Testis (tissue), 3 donors: ENCODE data around the gene RBM12. TPM values are rescaled to one million over a fixed set of nuclear protein-coding genes. Genes with fewer than 3 reads are reported as not detected.

Source experiments
- DNase-seq: peaks from one replicate; pipeline ENCODE4 v3.0.0-alpha.2; 2019
- H3K27ac ChIP-seq, 2 donors: fragments of 200-600 bp; sonication (generic); one replicate each; pipeline ENCODE4 v1.5.1; 2019
- H3K27me3 ChIP-seq: fragments of 200-600 bp; sonication (generic); one replicate; pipeline ENCODE4 v1.5.1; 2019
- H3K36me3 ChIP-seq: fragments of 200-600 bp; sonication (generic); one replicate; pipeline ENCODE4 v1.5.1; 2017; ENCODE audit warnings: low read depth; ENCODE audit errors: missing control alignments
- H3K4me1 ChIP-seq: fragments of 200-600 bp; sonication (generic); one replicate; pipeline ENCODE4 v1.5.1; 2019
- H3K4me3 ChIP-seq, 2 donors: fragments of 200-600 bp; sonication (generic); one replicate each; pipeline ENCODE4 v1.5.1; 2017 to 2019
- H3K9me3 ChIP-seq: fragments of 200-600 bp; sonication (generic); one replicate; pipeline ENCODE4 v1.5.1; 2017
- POLR2A ChIP-seq: fragments of 450-650 bp; IDR thresholded peaks from one replicate; pipeline ENCODE4 v1.6.1; 2017; ENCODE audit warnings: antibody characterized with exemption, mild to moderate bottlenecking, moderate library complexity
- WGBS, 2 donors: methylation state at CpG; one replicate each; pipeline ENCODE4 v1.1.5; 2018; 5-methylcytosine and 5-hydroxymethylcytosine counted together
- intact Hi-C: fragments of 100-400 bp; cut with DNase I; formaldehyde crosslinking; loops from one replicate; pipeline ENCODE4 v1.15.1; 2023; ENCODE audit warnings: low total_unique reads
- polyA plus RNA-seq: library from polyadenylated mRNA; stranded (reverse); fragments of 350-450 nt; fragmentation: Illumina TruSeq; extraction: RNeasy Lipid Tissue Mini Kit (QIAGEN cat#74804); gene quantifications from one replicate; pipeline ENCODE4 v1.2.3, GENCODE V29; 2014; ENCODE audit warnings: low read depth, low replicate concordance; ENCODE audit not compliant: insufficient read depth
- total RNA-seq, 2 donors: library from RNA; depleted of rRNA; stranded (reverse); fragments of >200 nt; gene quantifications; one replicate each; pipeline ENCODE4 v1.2.3, GENCODE V29; 2016
- TF ChIP-seq, protein P1 (sequence below), 3 experiments: fragments of 450-650 bp in 2 of 3; fragments of 200-600 bp in 1 of 3; sonication (generic) in 1 of 3; IDR thresholded peaks; one replicate each; pipeline ENCODE4 v1.5.1; 2016 to 2019; ENCODE audit warnings: antibody characterized with exemption in 3 of 3, mild to moderate bottlenecking in 2 of 3, moderate library complexity in 1 of 3

RBM12 gene
- total and polyA plus RNA-seq, 3 donors from 2014 or later: 40.8 to 54.9 (median 46.3) TPM

DNA sequence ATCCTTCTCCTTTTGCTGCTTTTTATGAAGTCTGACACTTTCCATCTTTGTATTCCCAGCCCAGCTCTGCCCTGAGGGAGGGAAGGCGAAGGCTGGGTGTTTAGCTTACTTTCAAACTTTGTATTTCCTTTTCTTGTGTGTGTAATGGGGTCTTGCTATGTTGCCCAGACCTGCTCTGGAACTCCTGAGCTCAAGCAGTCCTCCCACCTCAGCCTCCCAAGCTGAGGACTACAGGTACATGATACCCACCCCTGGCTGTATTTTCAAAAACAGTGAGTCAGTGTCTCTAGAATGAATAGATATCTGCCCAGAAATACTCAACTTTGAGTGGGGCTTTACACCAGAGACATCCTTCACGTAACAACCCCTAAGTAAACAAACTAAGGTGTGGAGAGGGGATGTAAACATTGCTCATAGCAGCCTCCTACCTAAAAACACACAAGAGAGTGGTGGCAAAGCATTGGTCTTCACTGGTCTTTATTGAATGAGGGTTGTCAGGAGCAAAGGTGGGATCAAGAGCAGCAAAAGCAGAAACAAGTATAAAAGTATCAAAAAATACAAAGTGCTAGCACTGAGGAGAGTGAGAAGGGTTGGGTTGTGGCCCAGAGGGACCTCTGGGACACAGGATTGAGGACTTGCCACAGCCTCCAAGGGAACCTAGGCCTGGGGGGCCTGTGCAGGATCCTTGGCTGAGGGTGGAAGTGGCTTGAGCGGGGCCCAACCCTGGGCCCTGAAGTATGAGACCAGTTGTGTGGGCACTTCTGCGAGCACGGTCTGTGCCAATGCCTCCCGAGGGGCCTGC is 38.9 kb downstream of the RBM12 start:
- 90 to 95% methylated on average over 6 of the region's 6 CpGs for WGBS, 2 donors
- no peaks in the 10 kb centered on the region for H3K36me3 ChIP-seq
- H3K9me3 ChIP-seq: no peaks in the 10 kb centered on the region
- no peaks in the 10 kb centered on the region for H3K4me1 ChIP-seq
- H3K27ac ChIP-seq: no peak overlapping the region
- intact Hi-C loops: no loop called here
- H3K27me3 ChIP-seq: no peaks in the 10 kb centered on the region
- no peak overlapping the region for H3K4me3 ChIP-seq
- TF ChIP-seq POLR2A: no peak
- TF ChIP-seq, protein P1, sequence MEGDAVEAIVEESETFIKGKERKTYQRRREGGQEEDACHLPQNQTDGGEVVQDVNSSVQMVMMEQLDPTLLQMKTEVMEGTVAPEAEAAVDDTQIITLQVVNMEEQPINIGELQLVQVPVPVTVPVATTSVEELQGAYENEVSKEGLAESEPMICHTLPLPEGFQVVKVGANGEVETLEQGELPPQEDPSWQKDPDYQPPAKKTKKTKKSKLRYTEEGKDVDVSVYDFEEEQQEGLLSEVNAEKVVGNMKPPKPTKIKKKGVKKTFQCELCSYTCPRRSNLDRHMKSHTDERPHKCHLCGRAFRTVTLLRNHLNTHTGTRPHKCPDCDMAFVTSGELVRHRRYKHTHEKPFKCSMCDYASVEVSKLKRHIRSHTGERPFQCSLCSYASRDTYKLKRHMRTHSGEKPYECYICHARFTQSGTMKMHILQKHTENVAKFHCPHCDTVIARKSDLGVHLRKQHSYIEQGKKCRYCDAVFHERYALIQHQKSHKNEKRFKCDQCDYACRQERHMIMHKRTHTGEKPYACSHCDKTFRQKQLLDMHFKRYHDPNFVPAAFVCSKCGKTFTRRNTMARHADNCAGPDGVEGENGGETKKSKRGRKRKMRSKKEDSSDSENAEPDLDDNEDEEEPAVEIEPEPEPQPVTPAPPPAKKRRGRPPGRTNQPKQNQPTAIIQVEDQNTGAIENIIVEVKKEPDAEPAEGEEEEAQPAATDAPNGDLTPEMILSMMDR (IDR thresholded peaks at IDR 0.05): no peak
- no peak for DNase-seq

DNA sequence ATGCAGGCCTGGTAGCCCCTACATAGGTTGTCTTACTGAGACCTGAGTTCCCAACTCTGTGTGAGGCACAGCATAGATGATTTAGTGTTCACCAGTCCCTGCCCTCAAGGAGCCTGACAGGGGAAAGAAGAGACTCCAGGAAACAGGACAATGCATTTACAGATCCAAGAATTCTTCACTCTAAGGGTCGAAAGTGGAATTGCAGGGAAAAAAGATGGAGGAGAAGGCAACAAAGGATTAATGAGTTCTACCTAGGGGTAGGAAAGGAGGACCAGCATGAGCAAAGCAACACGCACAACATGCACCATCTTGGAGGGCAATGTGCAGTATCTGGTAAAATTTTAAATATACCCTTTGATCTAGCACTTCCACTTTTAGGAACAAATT is 43.1 kb downstream of the RBM12 start:
- no peaks in the 10 kb centered on the region for H3K36me3 ChIP-seq
- peaks cover 24% of the 10 kb centered on the region for H3K4me1 ChIP-seq
- H3K27ac ChIP-seq: no peak overlapping the region
- DNase-seq: no peak
- no peaks in the 10 kb centered on the region for H3K9me3 ChIP-seq
- TF ChIP-seq POLR2A: no peak
- TF ChIP-seq, protein P1 (IDR thresholded peaks at IDR 0.05): no peak
- intact Hi-C loops: no loop called here
- WGBS, 2 donors: 87 to 89% methylated on average over 2 of the region's 2 CpGs
- H3K27me3 ChIP-seq: no peaks in the 10 kb centered on the region
- no peak overlapping the region for H3K4me3 ChIP-seq

DNA sequence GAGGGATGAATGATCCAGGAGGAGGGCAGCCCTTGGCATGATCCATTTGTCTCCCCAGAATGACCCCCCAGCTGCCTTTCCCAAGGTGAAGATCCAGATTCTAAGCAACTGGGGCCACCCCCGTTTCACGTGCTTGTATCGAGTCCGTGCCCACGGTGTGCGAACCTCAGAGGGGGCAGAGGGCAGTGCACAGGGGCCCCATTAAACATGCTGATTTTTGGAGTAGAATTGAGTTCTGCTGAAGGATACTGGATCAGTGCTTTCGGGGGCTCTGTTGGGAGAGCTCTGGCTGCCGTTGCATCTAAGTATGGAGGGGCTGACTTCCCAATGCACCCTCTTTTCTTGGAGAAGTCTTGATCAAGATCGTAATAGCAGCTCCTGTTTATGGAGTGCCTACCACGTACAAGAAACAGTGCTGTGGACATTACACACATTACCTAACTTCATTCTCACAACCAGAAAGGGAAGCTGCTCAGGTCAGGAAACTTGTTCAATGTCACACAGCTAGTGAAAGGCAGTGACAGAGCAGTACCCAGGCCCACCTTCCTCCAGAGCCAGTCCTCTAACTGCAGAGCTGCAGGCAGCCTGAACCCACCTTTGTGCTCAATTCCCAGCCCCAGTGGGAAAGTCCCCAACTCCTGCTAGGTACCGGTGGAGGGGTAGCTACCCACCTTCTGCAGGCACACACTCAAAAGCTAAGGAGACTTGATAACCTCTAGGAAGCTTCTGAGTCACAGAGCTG is 43.7 kb downstream of the RBM12 start:
- 80 to 85% methylated on average over 10 to 11 of the region's 11 CpGs for WGBS, 2 donors
- no peak for TF ChIP-seq POLR2A
- TF ChIP-seq, protein P1 (IDR thresholded peaks at IDR 0.05): no peak
- no peaks in the 10 kb centered on the region for H3K36me3 ChIP-seq
- intact Hi-C loops: no loop called here
- H3K27me3 ChIP-seq: no peaks in the 10 kb centered on the region
- DNase-seq: no peak
- no peaks in the 10 kb centered on the region for H3K9me3 ChIP-seq
- H3K4me1 ChIP-seq: peaks cover 24% of the 10 kb centered on the region
- H3K27ac ChIP-seq: no peak overlapping the region
- no peak overlapping the region for H3K4me3 ChIP-seq

DNA sequence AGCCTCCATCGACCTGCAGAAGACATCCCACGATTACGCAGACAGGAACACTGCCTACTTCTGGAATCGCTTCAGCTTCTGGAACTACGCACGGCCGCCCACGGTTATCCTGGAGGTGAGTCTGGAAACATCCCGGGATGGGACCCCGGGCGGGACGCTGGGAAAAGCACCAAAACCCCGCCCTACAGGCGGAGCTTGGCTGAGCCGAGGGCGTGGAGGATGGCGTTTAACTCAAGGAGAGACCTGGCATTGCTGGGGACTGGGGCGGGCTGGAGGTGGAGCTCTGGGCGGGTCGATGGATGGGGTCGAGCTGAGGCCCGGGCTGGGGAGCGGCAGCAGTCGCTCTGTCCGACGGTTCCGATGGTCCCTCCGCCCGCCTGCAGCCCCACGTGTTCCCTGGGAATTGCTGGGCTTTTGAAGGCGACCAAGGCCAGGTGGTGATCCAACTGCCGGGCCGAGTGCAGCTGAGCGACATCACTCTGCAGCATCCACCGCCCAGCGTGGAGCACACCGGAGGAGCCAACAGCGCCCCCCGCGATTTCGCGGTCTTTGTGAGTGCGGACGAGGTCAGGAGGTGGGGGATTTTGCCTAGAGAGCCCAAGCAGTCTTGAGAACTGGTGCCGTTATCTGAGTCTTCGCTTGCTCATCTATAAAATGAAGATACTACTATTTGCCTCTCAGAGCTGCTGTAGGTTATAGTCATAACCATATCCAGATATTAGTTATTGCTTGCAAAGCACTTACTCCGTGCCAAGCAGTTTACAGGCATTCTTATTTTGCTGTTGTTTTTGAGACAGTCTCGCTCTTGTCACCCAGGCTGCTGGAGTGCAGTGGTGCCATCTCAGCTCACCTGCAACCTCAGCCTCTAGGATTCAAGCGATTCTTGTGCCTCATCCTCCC is 45.3 kb downstream of the RBM12 start:
- H3K9me3 ChIP-seq: no peaks in the 10 kb centered on the region
- 5 to 7% methylated on average over 32 to 47 of the region's 49 CpGs for WGBS, 2 donors
- no peaks in the 10 kb centered on the region for H3K36me3 ChIP-seq
- intact Hi-C loops: no loop called here
- no peaks in the 10 kb centered on the region for H3K27me3 ChIP-seq
- H3K27ac ChIP-seq: no peak overlapping the region
- DNase-seq: peak; percentile 73
- peak overlapping the region; percentile 34 to 54 for H3K4me3 ChIP-seq
- TF ChIP-seq, protein P1 (IDR thresholded peaks at IDR 0.05): no peak
- no peak for TF ChIP-seq POLR2A
- H3K4me1 ChIP-seq: peaks cover 24% of the 10 kb centered on the region
